GM12872 (cell line): ENCODE results near the gene TBC1D22A.

Experiments used
- CTCF ChIP-seq: IDR thresholded peaks from 3 replicates; pipeline ENCODE4 v1.5.1; 2011; ENCODE audit warnings: low read depth, mild to moderate bottlenecking, low read length, moderate library complexity; ENCODE audit not compliant: insufficient read depth

Gene TBC1D22A

GRCh38 chr22:47142427-47143046, 380.1 kb downstream of the TBC1D22A start:
- no peak for TF ChIP-seq CTCF

- no peak for TF ChIP-seq CTCF
Measured at GRCh38 chr22:47143249-47143938, 380.9 kb downstream of the TBC1D22A start.

GRCh38 chr22:47144076-47144765, 381.8 kb downstream of the TBC1D22A start:
- no peak for TF ChIP-seq CTCF

GRCh38 chr22:47144791-47145425, 382.5 kb downstream of the TBC1D22A start:
- no peak for TF ChIP-seq CTCF

GRCh38 chr22:47145883-47146282, 383.4 kb downstream of the TBC1D22A start:
- TF ChIP-seq CTCF: no peak

- TF ChIP-seq CTCF: no peak
Measured at GRCh38 chr22:47146391-47146790, 383.9 kb downstream of the TBC1D22A start.

- TF ChIP-seq CTCF: no peak
Measured at GRCh38 chr22:47146941-47147340, 384.5 kb downstream of the TBC1D22A start.
